CD4-positive, alpha-beta memory T cell (primary cell): ENCODE data around the gene PDK1. TPM values are rescaled to one million over a fixed set of nuclear protein-coding genes. Genes with fewer than 3 reads are reported as not detected.
A peak's percentile ranks its signal among the peaks of the same experiment; 100 is the strongest.
"Not testable (repeated sequence)": the region's sequence is repeated elsewhere in the genome, so short reads cannot be mapped to it uniquely, and the experiment has no call there.

Source experiments
- CTCF ChIA-PET: fragments of 350-600 bp; sonication (Branson Sonifier 250); formaldehyde crosslinking; loops from one replicate; lab custom pipeline; 2021; ENCODE audit warnings: inconsistent platforms; ENCODE audit not compliant: partially characterized antibody; lab: Charles Lee
- POLR2A ChIA-PET: fragments of 350-600 bp; sonication (Branson Sonifier 250); formaldehyde crosslinking; loops from one replicate; lab custom pipeline; 2021; ENCODE audit not compliant: partially characterized antibody; lab: Charles Lee
- DNase-seq, 5 donors: peaks; one replicate each; pipeline versions ENCODE4 v3.0.0 to v3.0.0-alpha.2; 2020 to 2022; ENCODE audit warnings: mixed read lengths in 1 of 5
- H3K27ac ChIP-seq: one replicate; pipeline ENCODE4 v1.7.0; 2013; ENCODE audit warnings: low read depth, low read length
- H3K27me3 ChIP-seq: 2 replicates; pipeline ENCODE4 v1.7.0; 2013; ENCODE audit warnings: mild to moderate bottlenecking, low read length, moderate library complexity; ENCODE audit not compliant: insufficient read depth
- H3K36me3 ChIP-seq: 2 replicates; pipeline ENCODE4 v1.7.0; 2013; ENCODE audit warnings: mild to moderate bottlenecking, low read length, moderate library complexity; ENCODE audit not compliant: insufficient read depth
- H3K4me1 ChIP-seq: 2 replicates; pipeline ENCODE4 v1.7.0; 2013; ENCODE audit warnings: mild to moderate bottlenecking, low read length, moderate library complexity; ENCODE audit not compliant: insufficient read depth
- H3K4me3 ChIP-seq, 2 donors: one replicate each; pipeline ENCODE4 v1.7.0; 2013; ENCODE audit warnings: low read length in 2 of 2, mild to moderate bottlenecking in 1 of 2
- H3K9me3 ChIP-seq, 2 donors: one replicate each; pipeline ENCODE4 v1.7.0; 2013; ENCODE audit warnings: low read length in 2 of 2, control low read depth in 1 of 2; ENCODE audit not compliant: control insufficient read depth in 1 of 2
- H3K27ac Mint-ChIP-seq, 7 donors: one replicate each; pipeline ENCODE4 v1.8.0; 2020 to 2021; ENCODE audit warnings: mixed read lengths in 7 of 7, mild to moderate bottlenecking in 6 of 7, inconsistent platforms in 3 of 7, moderate library complexity in 3 of 7
- H3K27me3 Mint-ChIP-seq, 2 donors: one replicate each; pipeline ENCODE4 v1.8.0; 2020 to 2021; ENCODE audit warnings: mixed read lengths in 2 of 2
- H3K36me3 Mint-ChIP-seq, 2 donors: one replicate each; pipeline ENCODE4 v1.8.0; 2020 to 2021; ENCODE audit warnings: mixed read lengths in 2 of 2, inconsistent platforms in 1 of 2, mild to moderate bottlenecking in 1 of 2
- H3K4me1 Mint-ChIP-seq, 4 donors: one replicate each; pipeline ENCODE4 v1.8.0; 2020 to 2021; ENCODE audit warnings: mixed read lengths in 4 of 4, mild to moderate bottlenecking in 1 of 4
- H3K4me3 Mint-ChIP-seq, 8 donors: one replicate each; pipeline ENCODE4 v1.8.0; 2020 to 2021; ENCODE audit warnings: mixed read lengths in 8 of 8, mild to moderate bottlenecking in 7 of 8, moderate library complexity in 6 of 8, inconsistent platforms in 3 of 8
- H3K9me3 Mint-ChIP-seq, 8 donors: one replicate each; pipeline ENCODE4 v1.8.0; 2020 to 2021; ENCODE audit warnings: mixed read lengths in 8 of 8, mild to moderate bottlenecking in 5 of 8, inconsistent platforms in 3 of 8, moderate library complexity in 1 of 8
- intact Hi-C: fragments of 100-400 bp; cut with micrococcal nuclease; formaldehyde crosslinking; loops from one replicate; pipeline ENCODE4 v1.15.1; 2023
- polyA plus RNA-seq, 2 donors: library from polyadenylated mRNA; unstranded; fragments of 300-500 nt; fragmentation: Illumina TruSeq; gene quantifications; one replicate each; pipeline ENCODE4 v1.2.3, GENCODE V29; 2021
- total RNA-seq, 2 experiments: library from RNA; stranded (reverse); gene quantifications; one replicate each; pipeline ENCODE4 v1.2.3, GENCODE V29; 2021

Gene PDK1
- total and polyA plus RNA-seq, 4 experiments from 2014 or later: 12.9 to 36.8 (median 26.8) TPM

- intact Hi-C loops: no loop called here
- POLR2A ChIA-PET: no interaction called here
- no peak overlapping the region for H3K27ac Mint-ChIP-seq
- no peaks in the 10 kb centered on the region for H3K27me3 Mint-ChIP-seq
- Histone ChIP-seq H3K9me3 (peaks cover 4 to 9% of the 10 kb centered on the region in 2 donors), H3K36me3 (no peaks in the 10 kb centered on the region), H3K27ac (no peak overlapping the region), H3K4me1 (no peaks in the 10 kb centered on the region), H3K4me3 (no peak overlapping the region), H3K27me3 (no peaks in the 10 kb centered on the region)
- CTCF ChIA-PET: no interaction called here
- no peak for DNase-seq
- no peaks in the 10 kb centered on the region for H3K4me1 Mint-ChIP-seq
- H3K36me3 Mint-ChIP-seq: peaks cover 44 to 51% of the 10 kb centered on the region in 2 donors
- no peak overlapping the region for H3K4me3 Mint-ChIP-seq
- peaks cover 2 to 45% (median 30%) of the 10 kb centered on the region in 8 donors for H3K9me3 Mint-ChIP-seq
These were observed 20.8 kb upstream of the PDK1 start for GRCh38 chr2:172535119-172535518.

GRCh38 chr2:172537851-172538250 lies 18.0 kb upstream of the PDK1 start:
- H3K27ac Mint-ChIP-seq, H3K4me3 Mint-ChIP-seq, DNase-seq, H3K27me3 Mint-ChIP-seq, intact Hi-C loops, H3K36me3 ChIP-seq, H3K4me1 ChIP-seq, H3K9me3 ChIP-seq, H3K4me3 ChIP-seq, POLR2A ChIA-PET, H3K27ac ChIP-seq, H3K4me1 Mint-ChIP-seq, H3K27me3 ChIP-seq, CTCF ChIA-PET: not testable (repeated sequence)
- peaks cover 0 to 44% (median 26%) of the 10 kb centered on the region in 8 donors for H3K9me3 Mint-ChIP-seq
- H3K36me3 Mint-ChIP-seq: peaks cover 29 to 40% of the 10 kb centered on the region in 2 donors

- no peak overlapping the region for H3K4me3 Mint-ChIP-seq
- intact Hi-C loops: no loop called here
- peaks cover 0 to 1% of the 10 kb centered on the region in 2 donors for H3K27me3 Mint-ChIP-seq
- peaks cover 21 to 40% of the 10 kb centered on the region in 2 donors for H3K36me3 Mint-ChIP-seq
- no peaks in the 10 kb centered on the region for H3K27me3 ChIP-seq
- POLR2A ChIA-PET: no interaction called here
- H3K9me3 Mint-ChIP-seq: peaks cover 0 to 33% (median 13%) of the 10 kb centered on the region in 8 donors
- H3K4me1 Mint-ChIP-seq: no peaks in the 10 kb centered on the region
- no peak for DNase-seq
- H3K36me3 ChIP-seq: no peaks in the 10 kb centered on the region
- H3K4me3 ChIP-seq: no peak overlapping the region
- CTCF ChIA-PET: interaction anchor here (1.1 kb wide), 1 partner anchor 11 kb away, joined by 3 read pairs; no protein-coding TSS in a partner anchor
- no peaks in the 10 kb centered on the region for H3K4me1 ChIP-seq
- H3K27ac ChIP-seq: no peak overlapping the region
- H3K9me3 ChIP-seq: peaks cover 0 to 4% of the 10 kb centered on the region in 2 donors
- no peak overlapping the region for H3K27ac Mint-ChIP-seq
These were observed 16.1 kb upstream of the PDK1 start for GRCh38 chr2:172539767-172540166.

- Histone ChIP-seq H3K4me1 (no peaks in the 10 kb centered on the region), H3K27me3 (no peaks in the 10 kb centered on the region), H3K36me3 (no peaks in the 10 kb centered on the region), H3K27ac (no peak overlapping the region), H3K4me3 (no peak overlapping the region), H3K9me3 (peaks cover 0 to 4% of the 10 kb centered on the region in 2 donors)
- ChIA-PET CTCF (no interaction called here), POLR2A (no interaction called here)
- peaks cover 0 to 1% of the 10 kb centered on the region in 2 donors for H3K27me3 Mint-ChIP-seq
- H3K36me3 Mint-ChIP-seq: peaks cover 15 to 34% of the 10 kb centered on the region in 2 donors
- peaks cover 0 to 27% (median 10%) of the 10 kb centered on the region in 8 donors for H3K9me3 Mint-ChIP-seq
- no peak for DNase-seq
- intact Hi-C loops: no loop called here
- no peak overlapping the region for H3K27ac Mint-ChIP-seq
- H3K4me1 Mint-ChIP-seq: no peaks in the 10 kb centered on the region
- no peak overlapping the region for H3K4me3 Mint-ChIP-seq
These were observed 15.5 kb upstream of the PDK1 start for GRCh38 chr2:172540421-172540820.

- no peaks in the 10 kb centered on the region for H3K27me3 ChIP-seq
- Mint-ChIP-seq H3K36me3 (peaks cover 2 to 22% of the 10 kb centered on the region in 2 donors), H3K9me3 (peaks cover 0 to 14% (median 3%) of the 10 kb centered on the region in 8 donors), H3K27me3 (peaks cover 0 to 1% of the 10 kb centered on the region in 2 donors), H3K4me1 (peaks cover 12 to 16% (median 14%) of the 10 kb centered on the region in 4 donors), H3K4me3 (no peak overlapping the region), H3K27ac (no peak overlapping the region)
- intact Hi-C loops: no loop called here
- DNase-seq: no peak
- no peak overlapping the region for H3K27ac ChIP-seq
- POLR2A ChIA-PET: no interaction called here
- H3K4me1 ChIP-seq: peaks cover 16% of the 10 kb centered on the region
- CTCF ChIA-PET: interaction anchor here (1.0 kb wide), 1 partner anchor 9 kb away, joined by 3 read pairs; no protein-coding TSS in a partner anchor
- no peaks in the 10 kb centered on the region for H3K36me3 ChIP-seq
- no peaks in the 10 kb centered on the region for H3K9me3 ChIP-seq
- H3K4me3 ChIP-seq: no peak overlapping the region
These were observed 10.3 kb upstream of the PDK1 start for GRCh38 chr2:172545408-172546075.

- H3K27me3 ChIP-seq: no peaks in the 10 kb centered on the region
- intact Hi-C loops: no loop called here
- H3K4me1 ChIP-seq: peaks cover 18% of the 10 kb centered on the region
- Mint-ChIP-seq H3K4me3 (no peak overlapping the region), H3K36me3 (peaks cover 0 to 8% of the 10 kb centered on the region in 2 donors), H3K27ac (no peak overlapping the region), H3K9me3 (peaks cover 0 to 6% (median under 1%) of the 10 kb centered on the region in 8 donors), H3K27me3 (peaks cover 0 to 1% of the 10 kb centered on the region in 2 donors), H3K4me1 (peaks cover 20 to 32% (median 27%) of the 10 kb centered on the region in 4 donors)
- H3K9me3 ChIP-seq: no peaks in the 10 kb centered on the region
- H3K27ac ChIP-seq: no peak overlapping the region
- CTCF ChIA-PET: no interaction called here
- no peak for DNase-seq
- H3K4me3 ChIP-seq: no peak overlapping the region
- POLR2A ChIA-PET: no interaction called here
- no peaks in the 10 kb centered on the region for H3K36me3 ChIP-seq
These were observed 6.8 kb upstream of the PDK1 start for GRCh38 chr2:172549131-172549530.

GRCh38 chr2:172549802-172550201 lies 6.1 kb upstream of the PDK1 start:
- H3K9me3 ChIP-seq, H3K9me3 Mint-ChIP-seq, CTCF ChIA-PET, H3K27ac ChIP-seq, H3K36me3 Mint-ChIP-seq, H3K27me3 Mint-ChIP-seq, H3K27ac Mint-ChIP-seq, H3K27me3 ChIP-seq, POLR2A ChIA-PET, H3K36me3 ChIP-seq, H3K4me3 ChIP-seq: not testable (repeated sequence)
- H3K4me1 Mint-ChIP-seq: peaks cover 21 to 36% (median 32%) of the 10 kb centered on the region in 4 donors
- peaks cover 22% of the 10 kb centered on the region for H3K4me1 ChIP-seq
- intact Hi-C loops: loop anchor here (10.0 kb wide), 2 partner anchors 375 to 1115 kb away; partner anchors contain the start of genes DCAF17 and METTL8
- H3K4me3 Mint-ChIP-seq: peak overlapping the region in 4 of 8 donors; percentile 40 to 69 (median 48)
- DNase-seq: peak in 4 of 5 donors; percentile 42 to 59 (median 44)
